Neural progenitor cell (in vitro differentiated cells): ENCODE data around the gene CD40. TPM values are rescaled to one million over a fixed set of nuclear protein-coding genes. Genes with fewer than 3 reads are reported as not detected.
"Not testable (repeated sequence)": the region's sequence is repeated elsewhere in the genome, so short reads cannot be mapped to it uniquely, and the experiment has no call there.

Experiments
- DNase-seq: peaks from one replicate; pipeline ENCODE4 v3.0.0-alpha.2; 2016; ENCODE audit warnings: low spot score
- H2AFZ ChIP-seq: fragments of 200-600 bp; sonication (generic); replicated peaks from 2 replicates; pipeline ENCODE4 v1.6.1; 2016; ENCODE audit warnings: antibody characterized with exemption
- H3F3A ChIP-seq: fragments of 200-600 bp; sonication (generic); 2 replicates; pipeline ENCODE4 v1.6.1; 2016; ENCODE audit warnings: antibody characterized with exemption, low read depth
- H3K27ac ChIP-seq: fragments of 200-600 bp; sonication (generic); 2 replicates; pipeline ENCODE4 v1.5.1; 2016; ENCODE audit warnings: mild to moderate bottlenecking
- H3K27me3 ChIP-seq: fragments of 200-600 bp; sonication (generic); 2 replicates; pipeline ENCODE4 v1.6.1; 2016; ENCODE audit warnings: mild to moderate bottlenecking, moderate library complexity
- H3K36me3 ChIP-seq: fragments of 200-600 bp; sonication (generic); 2 replicates; pipeline ENCODE4 v1.5.1; 2016
- H3K4me1 ChIP-seq: fragments of 200-600 bp; sonication (generic); 2 replicates; pipeline ENCODE4 v1.6.1; 2016; ENCODE audit warnings: mixed run types
- H3K4me2 ChIP-seq: fragments of 200-600 bp; sonication (generic); 2 replicates; pipeline ENCODE4 v1.6.1; 2016
- H3K4me3 ChIP-seq: fragments of 200-600 bp; sonication (generic); 2 replicates; pipeline ENCODE4 v1.5.1; 2016
- H3K79me2 ChIP-seq: fragments of 200-600 bp; sonication (generic); 2 replicates; pipeline ENCODE4 v1.6.1; 2016; ENCODE audit warnings: low read depth
- H3K9ac ChIP-seq: fragments of 200-600 bp; sonication (generic); 2 replicates; pipeline ENCODE4 v1.6.1; 2016
- H3K9me3 ChIP-seq: fragments of 200-600 bp; sonication (generic); 2 replicates; pipeline ENCODE4 v1.5.1; 2016; ENCODE audit warnings: low read depth
- H4K20me1 ChIP-seq: fragments of 200-600 bp; sonication (generic); 2 replicates; pipeline ENCODE4 v1.6.1; 2016; ENCODE audit warnings: low read depth
- H3K27ac Mint-ChIP-seq: 3 replicates; pipeline ENCODE4 v1.8.0; 2021; ENCODE audit warnings: mixed read lengths
- H3K27me3 Mint-ChIP-seq: 2 replicates; pipeline ENCODE4 v1.8.0; 2022; ENCODE audit warnings: low read depth, mild to moderate bottlenecking, inconsistent platforms, moderate library complexity, mixed read lengths; ENCODE audit not compliant: insufficient read depth
- H3K36me3 Mint-ChIP-seq: 3 replicates; pipeline ENCODE4 v1.8.0; 2021; ENCODE audit warnings: mixed read lengths
- H3K4me1 Mint-ChIP-seq: 3 replicates; pipeline ENCODE4 v1.8.0; 2021; ENCODE audit warnings: mixed read lengths
- H3K4me3 Mint-ChIP-seq: 3 replicates; pipeline ENCODE4 v1.8.0; 2021; ENCODE audit warnings: mild to moderate bottlenecking, moderate library complexity, mixed read lengths
- H3K9me3 Mint-ChIP-seq: 3 replicates; pipeline ENCODE4 v1.8.0; 2020; ENCODE audit warnings: mixed read lengths
- EZH2 ChIP-seq: fragments of 200-600 bp; sonication (generic); IDR thresholded peaks from 2 replicates; pipeline ENCODE4 v1.6.1; 2017; ENCODE audit warnings: antibody characterized with exemption, mild to moderate bottlenecking, moderate library complexity
- EZH2phosphoT487 ChIP-seq: fragments of 200-600 bp; sonication (generic); IDR thresholded peaks from 2 replicates; pipeline ENCODE4 v1.6.1; 2017; ENCODE audit warnings: antibody characterized with exemption
- total RNA-seq: library from RNA; depleted of rRNA; stranded (reverse); fragments of >200 nt; gene quantifications from 2 replicates; pipeline ENCODE4 v1.2.3, GENCODE V29; 2015; ENCODE audit warnings: low replicate concordance
- TF ChIP-seq, protein P1 (sequence below): fragments of 200-600 bp; sonication (generic); IDR thresholded peaks from 2 replicates; pipeline ENCODE4 v1.5.1; 2017; ENCODE audit warnings: antibody characterized with exemption, mild to moderate bottlenecking

Gene CD40
- total RNA-seq, 1 donor from 2014 or later, result 11.0 TPM

DNA sequence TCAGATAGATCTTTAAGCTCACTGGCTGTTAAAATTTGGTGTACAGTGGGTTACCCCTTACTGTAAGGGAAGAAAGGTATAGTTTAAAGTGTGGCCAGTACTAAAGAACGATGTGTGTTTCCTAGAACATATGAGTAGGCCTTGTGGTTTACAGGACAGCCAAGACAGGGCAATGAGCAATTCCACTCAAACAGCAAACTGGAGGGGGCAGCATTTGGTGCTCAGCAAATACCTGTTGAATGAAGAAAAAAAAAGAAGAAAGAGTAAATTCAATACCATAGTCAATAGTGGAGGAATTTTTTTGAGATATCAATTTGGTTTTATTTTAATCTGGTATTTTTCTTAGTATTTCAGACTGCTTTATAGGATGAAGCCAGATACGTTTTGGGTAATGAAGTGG, 24.6 kb upstream of the CD40 start:
- H3K9me3 ChIP-seq, result no peaks in the 10 kb centered on the region
- no peaks in the 10 kb centered on the region for H3K36me3 Mint-ChIP-seq
- H3K4me2 ChIP-seq, result no peak overlapping the region
- peaks cover 13% of the 10 kb centered on the region for H3K27me3 ChIP-seq
- H2AFZ ChIP-seq, result no peak overlapping the region
- no peak overlapping the region for H3K4me3 Mint-ChIP-seq
- H3K36me3 ChIP-seq, result no peaks in the 10 kb centered on the region
- H3F3A ChIP-seq, result no peaks in the 10 kb centered on the region
- H3K9me3 Mint-ChIP-seq, result no peaks in the 10 kb centered on the region
- no peak overlapping the region for H3K4me3 ChIP-seq
- H3K27me3 Mint-ChIP-seq, result peaks cover 2% of the 10 kb centered on the region
- no peak for DNase-seq
- H3K27ac ChIP-seq, result no peak overlapping the region
- H4K20me1 ChIP-seq, result peaks cover 8% of the 10 kb centered on the region
- H3K27ac Mint-ChIP-seq, result no peak overlapping the region
- peaks cover 14% of the 10 kb centered on the region for H3K4me1 Mint-ChIP-seq
- H3K4me1 ChIP-seq, result peaks cover 8% of the 10 kb centered on the region
- peaks cover 9% of the 10 kb centered on the region for H3K79me2 ChIP-seq
- no peak overlapping the region for H3K9ac ChIP-seq
- TF ChIP-seq EZH2phosphoT487 (no peak), EZH2 (no peak)
- TF ChIP-seq, protein P1, sequence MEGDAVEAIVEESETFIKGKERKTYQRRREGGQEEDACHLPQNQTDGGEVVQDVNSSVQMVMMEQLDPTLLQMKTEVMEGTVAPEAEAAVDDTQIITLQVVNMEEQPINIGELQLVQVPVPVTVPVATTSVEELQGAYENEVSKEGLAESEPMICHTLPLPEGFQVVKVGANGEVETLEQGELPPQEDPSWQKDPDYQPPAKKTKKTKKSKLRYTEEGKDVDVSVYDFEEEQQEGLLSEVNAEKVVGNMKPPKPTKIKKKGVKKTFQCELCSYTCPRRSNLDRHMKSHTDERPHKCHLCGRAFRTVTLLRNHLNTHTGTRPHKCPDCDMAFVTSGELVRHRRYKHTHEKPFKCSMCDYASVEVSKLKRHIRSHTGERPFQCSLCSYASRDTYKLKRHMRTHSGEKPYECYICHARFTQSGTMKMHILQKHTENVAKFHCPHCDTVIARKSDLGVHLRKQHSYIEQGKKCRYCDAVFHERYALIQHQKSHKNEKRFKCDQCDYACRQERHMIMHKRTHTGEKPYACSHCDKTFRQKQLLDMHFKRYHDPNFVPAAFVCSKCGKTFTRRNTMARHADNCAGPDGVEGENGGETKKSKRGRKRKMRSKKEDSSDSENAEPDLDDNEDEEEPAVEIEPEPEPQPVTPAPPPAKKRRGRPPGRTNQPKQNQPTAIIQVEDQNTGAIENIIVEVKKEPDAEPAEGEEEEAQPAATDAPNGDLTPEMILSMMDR, result no peak

DNA sequence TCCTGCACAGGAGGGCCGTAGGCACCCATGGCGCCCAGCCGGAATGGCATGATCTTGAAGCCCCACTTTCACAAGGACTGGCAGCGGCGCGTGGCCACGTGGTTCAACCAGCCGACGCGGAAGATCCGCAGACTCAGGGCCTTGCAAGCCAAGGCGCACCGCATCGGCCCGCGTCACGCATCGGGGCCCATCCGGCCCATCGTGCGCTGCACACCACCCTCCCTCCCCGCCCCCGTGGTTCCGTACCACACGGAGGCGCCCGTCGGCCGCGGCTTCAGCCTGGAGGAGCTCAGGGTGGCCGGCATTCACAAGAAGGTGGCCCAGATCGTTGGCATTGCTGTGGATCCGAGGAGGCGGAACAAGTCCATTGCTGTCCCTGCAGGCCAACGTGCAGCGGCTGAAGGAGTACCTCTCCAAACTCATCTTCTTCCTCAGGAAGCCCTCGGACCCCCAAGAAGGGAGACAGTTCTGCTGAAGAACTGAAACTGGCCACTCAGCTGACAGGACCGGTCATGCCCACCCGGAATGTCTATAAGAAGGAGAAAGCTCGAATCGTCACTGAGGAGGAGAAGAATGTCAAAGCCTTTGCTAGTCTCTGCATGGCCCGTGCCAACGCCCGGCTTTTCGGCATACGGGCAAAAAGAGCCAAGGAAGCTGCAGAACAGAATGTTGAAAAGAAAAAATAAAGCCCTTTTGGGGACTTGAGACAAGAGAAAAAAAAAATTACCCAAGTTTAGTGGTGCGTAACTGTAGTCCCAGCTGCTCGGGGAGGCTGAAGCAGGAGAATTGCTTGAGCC, 18.4 kb upstream of the CD40 start:
- Histone ChIP-seq H3K4me2 (peak overlapping the region; percentile 32), H3K4me1 (no peaks in the 10 kb centered on the region), H3K36me3 (no peaks in the 10 kb centered on the region), H3K79me2 (no peaks in the 10 kb centered on the region), H3F3A (no peaks in the 10 kb centered on the region), H3K9me3 (no peaks in the 10 kb centered on the region), H3K27ac (no peak overlapping the region), H3K27me3 (peaks cover 60% of the 10 kb centered on the region), H3K9ac (no peak overlapping the region), H4K20me1 (no peaks in the 10 kb centered on the region), H3K4me3 (no peak overlapping the region), H2AFZ (peak overlapping the region; percentile 74)
- H3K27me3 Mint-ChIP-seq, result peaks cover 2% of the 10 kb centered on the region
- H3K9me3 Mint-ChIP-seq, result peaks cover 7% of the 10 kb centered on the region
- H3K4me1 Mint-ChIP-seq, result no peaks in the 10 kb centered on the region
- TF ChIP-seq, protein P1, result peak; percentile 31
- TF ChIP-seq EZH2 (peak; percentile 24), EZH2phosphoT487 (no peak)
- no peaks in the 10 kb centered on the region for H3K36me3 Mint-ChIP-seq
- no peak overlapping the region for H3K27ac Mint-ChIP-seq
- no peak overlapping the region for H3K4me3 Mint-ChIP-seq
- peak; percentile 52 for DNase-seq

DNA sequence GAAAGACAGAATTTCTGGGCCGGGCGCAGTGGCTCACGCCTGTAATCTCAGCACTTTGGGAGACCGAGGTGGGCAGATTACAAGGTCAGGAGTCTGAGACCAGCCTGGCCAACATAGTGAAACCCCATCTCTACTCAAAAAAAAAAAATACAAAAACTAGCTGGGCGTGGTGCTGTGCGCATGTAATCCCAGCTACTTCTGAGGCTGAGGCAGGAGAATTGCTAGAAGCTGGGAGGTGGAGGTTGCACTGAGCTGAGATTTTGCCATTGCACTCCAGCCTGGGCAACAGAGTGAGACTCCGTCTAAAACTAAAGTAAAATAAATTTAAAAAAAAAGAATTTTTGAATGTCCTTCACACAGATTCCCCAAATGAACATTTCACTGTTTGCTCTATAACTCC, 17.7 kb upstream of the CD40 start:
- peaks cover 60% of the 10 kb centered on the region for H3K27me3 ChIP-seq
- not testable (repeated sequence) for H3K36me3 ChIP-seq, H3K4me3 Mint-ChIP-seq, DNase-seq, H3K79me2 ChIP-seq, H3K27ac Mint-ChIP-seq, H2AFZ ChIP-seq, H3K9me3 Mint-ChIP-seq, H3K4me2 ChIP-seq, H3K27ac ChIP-seq, H4K20me1 ChIP-seq, H3K4me1 ChIP-seq, H3K9ac ChIP-seq, H3K36me3 Mint-ChIP-seq, H3K4me1 Mint-ChIP-seq, H3K9me3 ChIP-seq, H3K4me3 ChIP-seq, H3K27me3 Mint-ChIP-seq, H3F3A ChIP-seq

DNA sequence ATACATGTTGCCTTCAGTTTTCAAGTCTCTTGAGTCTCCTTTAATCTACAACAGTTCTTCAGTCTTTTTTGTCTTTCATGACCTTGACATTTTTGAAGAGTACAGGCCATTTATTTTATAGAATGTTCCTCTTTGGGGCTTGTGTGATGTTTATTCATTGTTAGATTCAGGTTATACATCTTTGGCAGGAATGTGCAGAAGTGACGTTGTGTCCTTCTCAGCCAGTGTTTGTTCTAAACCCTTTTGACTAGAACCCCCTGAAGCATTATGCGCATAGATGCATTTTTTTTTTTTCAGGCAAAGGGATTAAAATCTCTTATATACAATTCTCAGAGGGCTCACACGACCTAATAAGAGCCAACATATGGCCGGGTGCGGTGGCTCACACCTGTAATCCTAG, 17.1 kb upstream of the CD40 start:
- Histone ChIP-seq H3K27me3 (peaks cover 60% of the 10 kb centered on the region), H3K9me3 (no peaks in the 10 kb centered on the region), H3K4me2 (no peak overlapping the region), H3K4me3 (no peak overlapping the region), H3F3A (no peaks in the 10 kb centered on the region), H3K9ac (no peak overlapping the region), H3K36me3 (no peaks in the 10 kb centered on the region), H4K20me1 (no peaks in the 10 kb centered on the region), H3K4me1 (no peaks in the 10 kb centered on the region), H2AFZ (no peak overlapping the region), H3K27ac (no peak overlapping the region), H3K79me2 (no peaks in the 10 kb centered on the region)
- no peak for DNase-seq
- Mint-ChIP-seq H3K27ac (no peak overlapping the region), H3K27me3 (peaks cover 6% of the 10 kb centered on the region), H3K4me1 (no peaks in the 10 kb centered on the region), H3K9me3 (peaks cover 7% of the 10 kb centered on the region), H3K36me3 (no peaks in the 10 kb centered on the region), H3K4me3 (no peak overlapping the region)
- no peak for TF ChIP-seq EZH2phosphoT487
- TF ChIP-seq, protein P1, result no peak
- TF ChIP-seq EZH2, result no peak
